Superior temporal gyrus (tissue), 1 donor: ENCODE data around the gene SNX33.
"Not testable (repeated sequence)": the region's sequence is repeated elsewhere in the genome, so short reads cannot be mapped to it uniquely, and the experiment has no call there.

Experiments
- DNase-seq: peaks from one replicate; pipeline ENCODE4 v3.0.0-alpha.2; 2016; ENCODE audit errors: extremely low spot score

The SNX33 gene

DNA sequence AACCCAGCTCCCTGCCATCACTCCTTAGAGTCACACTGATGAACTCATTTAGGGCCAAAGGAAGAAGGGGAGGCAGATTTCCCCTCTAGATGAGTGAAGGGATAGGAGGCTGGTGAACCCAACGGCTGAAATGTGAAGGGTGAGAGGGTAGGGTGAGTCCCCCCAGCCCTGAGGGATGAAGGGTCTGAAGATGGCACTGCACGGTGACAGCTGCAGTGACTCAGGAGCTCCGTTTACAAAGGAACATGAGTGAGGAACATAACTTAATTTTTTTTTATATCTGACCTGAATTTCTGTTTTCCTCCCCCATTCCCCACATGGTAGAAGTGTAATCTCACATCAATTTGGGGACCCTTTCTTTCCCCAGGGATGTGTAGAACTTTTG, 14.0 kb downstream of the SNX33 start:
- no peak for DNase-seq

DNA sequence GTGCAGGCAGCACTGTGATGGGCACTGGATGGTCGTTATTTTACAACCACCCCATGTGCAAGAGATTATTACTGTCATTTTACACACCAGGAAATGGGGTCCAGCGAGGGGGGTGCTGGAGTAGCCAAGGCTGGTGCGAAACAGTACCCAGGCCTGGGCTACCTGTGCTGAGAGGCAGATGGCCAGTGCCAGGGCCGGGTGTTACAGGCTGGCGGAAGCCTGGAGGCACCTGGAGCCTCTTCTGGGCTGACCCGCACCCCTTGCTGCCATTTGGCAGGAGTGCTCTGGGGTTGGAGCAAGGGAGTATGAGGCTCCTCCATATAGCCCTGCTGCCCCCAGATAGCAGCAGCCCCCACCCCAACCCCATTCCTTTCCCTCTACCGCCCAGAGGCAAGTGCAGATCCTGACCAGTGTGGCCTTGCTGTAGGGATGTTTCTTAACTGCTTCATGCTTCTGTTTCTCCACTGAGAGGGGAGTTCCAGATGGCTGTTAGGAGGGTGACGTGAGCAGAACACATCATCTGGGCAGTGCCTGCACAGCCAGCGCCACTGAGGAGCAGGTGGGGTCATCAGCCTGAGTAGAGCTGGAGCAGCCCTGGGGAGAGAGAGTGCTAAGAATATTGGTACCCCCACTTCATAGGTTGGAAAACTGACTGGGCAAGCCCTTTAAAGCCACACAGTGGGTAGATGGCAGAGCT, 15.3 kb downstream of the SNX33 start:
- no peak for DNase-seq

DNA sequence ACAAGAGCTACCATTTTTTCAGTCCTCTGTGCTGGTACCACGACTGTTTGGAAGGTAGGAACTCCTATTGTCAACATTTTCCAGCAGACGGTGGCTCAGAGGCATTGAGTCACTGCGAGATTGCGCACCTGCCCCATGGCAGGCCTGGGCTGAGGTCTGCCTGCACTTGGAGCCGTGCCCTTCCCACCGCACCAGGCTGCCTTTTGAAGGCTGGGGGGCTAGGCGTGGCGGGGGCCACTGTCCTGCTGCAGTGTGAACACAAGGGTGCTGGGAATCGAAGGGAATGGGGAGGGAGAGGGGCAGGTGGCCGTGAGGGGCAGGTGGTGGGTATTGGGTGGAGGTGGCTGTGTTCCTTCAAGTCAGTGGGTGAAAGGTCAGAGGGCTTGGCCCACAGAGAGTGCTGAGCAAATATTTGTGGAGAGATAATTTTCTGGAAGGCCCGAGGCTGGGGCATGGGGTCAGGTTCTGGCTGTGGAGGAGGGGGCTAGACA, 16.3 kb downstream of the SNX33 start:
- DNase-seq, result no peak

DNA sequence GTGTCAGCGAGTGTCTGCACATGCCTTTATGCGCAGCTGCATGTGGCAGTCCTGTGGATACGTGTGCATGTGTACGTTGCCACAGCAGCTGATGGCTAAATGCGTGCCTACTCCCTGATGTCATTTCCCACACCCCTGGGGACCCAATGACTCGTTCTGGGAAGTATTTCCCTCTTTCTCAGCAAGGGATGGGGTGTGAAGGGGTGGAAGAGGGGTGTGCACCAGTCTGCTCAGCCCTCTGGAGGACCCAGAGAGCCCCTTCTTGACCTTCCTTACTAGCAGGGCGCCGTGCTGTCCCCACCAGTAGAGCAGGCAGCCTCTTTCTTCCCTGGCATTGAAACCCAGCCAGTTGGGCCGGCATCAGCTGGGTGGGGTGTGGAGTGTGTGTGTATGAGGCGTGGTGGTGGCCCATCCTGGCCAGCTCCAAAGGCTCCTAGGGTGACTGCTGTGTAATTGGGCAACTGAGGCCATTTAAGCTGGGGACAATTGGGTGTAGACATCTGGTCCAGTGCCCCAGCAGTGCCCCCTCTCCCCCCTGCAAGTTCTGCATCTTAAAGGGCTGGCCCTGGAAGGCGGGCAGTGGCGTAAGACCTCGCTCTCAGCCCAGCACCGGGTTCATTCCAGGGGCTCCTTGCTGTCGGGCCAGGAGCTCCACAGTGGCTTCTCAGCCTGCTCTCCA, 19.2 kb downstream of the SNX33 start:
- DNase-seq, result no peak

DNA sequence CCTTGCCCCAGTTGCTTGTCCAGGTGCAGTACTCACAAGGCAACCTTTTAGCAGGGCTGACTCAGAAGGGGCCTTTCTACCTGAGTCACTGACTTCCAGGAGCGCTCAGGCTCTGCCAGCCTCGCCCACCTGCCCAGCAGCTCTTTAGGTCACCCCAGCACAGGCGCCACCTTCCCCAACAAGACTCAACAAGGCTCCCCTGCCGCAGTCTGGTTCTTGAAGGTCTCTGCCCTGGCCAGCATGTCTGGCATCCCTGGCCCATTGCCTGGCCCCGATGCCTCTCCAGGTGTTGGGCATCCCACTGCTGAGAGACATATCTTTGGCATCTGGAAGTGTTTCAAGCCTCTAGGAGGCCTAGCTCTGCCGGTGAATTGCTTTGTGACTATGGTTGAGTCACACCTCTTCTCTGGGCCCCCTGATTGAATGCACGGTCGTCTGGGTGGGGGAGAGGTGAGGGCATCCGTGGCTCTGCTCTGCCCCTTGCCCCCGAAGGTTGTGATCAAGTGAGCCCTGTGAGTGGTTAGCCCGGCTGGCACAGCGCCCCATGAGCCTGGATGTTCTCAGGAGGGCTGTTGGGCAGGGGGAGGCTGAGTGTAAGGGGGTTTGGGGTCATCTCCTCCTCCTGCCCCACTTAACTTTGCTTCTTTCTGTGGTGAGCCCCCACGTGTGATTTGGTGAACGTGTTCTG, 21.6 kb downstream of the SNX33 start:
- DNase-seq, result no peak

DNA sequence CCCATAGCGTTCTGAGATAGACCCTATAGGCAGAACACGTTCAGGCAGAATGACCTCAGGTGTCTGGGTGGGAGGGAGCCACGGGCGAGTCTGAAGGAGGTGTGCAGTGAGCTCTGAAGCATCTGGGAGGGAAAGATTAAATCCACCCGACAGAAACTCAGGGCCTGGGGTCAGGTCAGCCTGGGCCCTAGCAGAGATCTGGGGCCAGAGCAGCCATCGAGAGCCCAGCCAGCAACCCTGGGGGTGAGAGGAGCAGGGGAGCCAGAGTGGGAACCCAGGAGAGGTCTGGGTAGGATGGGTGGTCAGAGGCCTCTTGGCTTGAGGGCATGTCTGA, 22.1 kb downstream of the SNX33 start:
- no peak for DNase-seq

DNA sequence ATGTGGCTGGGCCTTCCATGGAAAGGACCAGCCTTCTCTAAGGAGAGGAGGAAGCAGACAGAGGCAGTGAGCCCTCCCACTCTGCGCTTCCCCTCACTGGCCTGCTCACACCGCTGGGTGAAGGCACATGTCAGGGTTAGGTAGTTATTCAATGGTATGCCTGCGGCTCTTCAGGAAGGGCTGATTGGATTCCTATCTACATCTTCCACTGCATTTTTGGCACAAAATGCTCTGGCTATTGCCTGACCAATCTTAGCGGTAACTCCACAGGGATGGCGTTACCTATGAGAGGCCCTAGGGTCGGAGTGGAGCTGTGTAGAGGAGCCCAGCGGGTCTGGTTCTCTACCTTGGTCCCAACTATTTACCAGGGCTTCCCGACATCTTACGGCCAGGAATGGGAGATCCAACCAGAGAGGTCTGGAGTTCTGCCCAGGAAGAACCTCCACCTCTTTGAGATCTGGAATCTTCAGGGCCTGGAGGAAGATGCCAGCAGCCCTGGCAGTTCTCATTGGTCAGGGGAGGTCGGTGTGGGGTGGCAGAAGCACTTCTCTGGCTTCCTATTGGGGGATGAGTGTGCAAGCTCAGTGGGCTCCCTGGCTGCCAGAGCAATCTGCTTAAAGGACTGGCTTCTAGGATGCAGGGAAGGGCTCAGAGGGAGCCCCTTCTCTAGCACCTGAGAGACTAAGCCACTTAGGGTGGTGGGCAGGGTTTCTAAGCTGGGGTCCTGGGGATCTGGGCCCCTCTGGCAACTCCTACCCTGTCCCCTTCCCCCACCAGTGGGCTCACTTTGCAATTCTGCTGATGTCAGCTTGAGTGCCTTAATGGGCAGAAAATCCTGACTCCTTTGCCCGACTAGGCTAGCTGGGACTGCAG, 24.3 kb downstream of the SNX33 start:
- no peak for DNase-seq

DNA sequence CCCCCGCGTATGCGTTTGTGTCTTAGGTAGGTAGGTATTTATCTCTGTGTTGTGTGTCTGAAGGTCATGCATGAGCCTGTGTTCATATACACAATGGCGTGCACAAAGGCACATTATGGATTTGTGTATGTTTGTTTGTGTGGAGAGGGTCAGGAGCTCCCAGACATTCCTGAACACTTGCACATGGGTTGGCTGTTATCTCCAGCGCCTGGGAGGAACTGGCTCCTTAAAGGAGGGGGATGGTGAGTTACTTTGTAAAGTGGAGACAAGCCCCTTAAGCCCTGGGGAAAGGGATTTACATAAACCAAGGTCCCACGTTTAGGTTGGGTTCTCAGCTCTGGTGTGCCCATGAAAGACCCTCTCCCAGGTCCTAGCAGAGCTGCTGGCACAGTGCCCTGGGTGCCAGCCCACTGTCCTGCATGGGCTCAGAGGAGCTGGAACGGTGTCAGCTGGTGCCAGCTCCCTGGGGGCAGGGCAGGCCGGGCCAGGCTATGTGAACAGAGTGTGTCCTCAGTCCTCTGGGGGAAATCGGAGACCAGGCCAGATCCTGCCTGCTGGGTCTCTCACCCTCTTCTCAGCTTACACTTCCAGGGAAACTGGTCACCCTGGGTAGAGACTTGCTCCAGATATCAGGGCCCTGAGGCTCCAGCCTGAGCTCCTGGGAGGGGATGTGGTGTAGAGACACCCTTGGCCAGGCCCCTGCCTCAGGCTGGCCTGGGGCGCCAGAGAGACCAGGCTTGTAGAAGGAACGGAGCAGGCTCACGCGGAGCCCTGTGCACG, 25.1 kb downstream of the SNX33 start:
- no peak for DNase-seq

DNA sequence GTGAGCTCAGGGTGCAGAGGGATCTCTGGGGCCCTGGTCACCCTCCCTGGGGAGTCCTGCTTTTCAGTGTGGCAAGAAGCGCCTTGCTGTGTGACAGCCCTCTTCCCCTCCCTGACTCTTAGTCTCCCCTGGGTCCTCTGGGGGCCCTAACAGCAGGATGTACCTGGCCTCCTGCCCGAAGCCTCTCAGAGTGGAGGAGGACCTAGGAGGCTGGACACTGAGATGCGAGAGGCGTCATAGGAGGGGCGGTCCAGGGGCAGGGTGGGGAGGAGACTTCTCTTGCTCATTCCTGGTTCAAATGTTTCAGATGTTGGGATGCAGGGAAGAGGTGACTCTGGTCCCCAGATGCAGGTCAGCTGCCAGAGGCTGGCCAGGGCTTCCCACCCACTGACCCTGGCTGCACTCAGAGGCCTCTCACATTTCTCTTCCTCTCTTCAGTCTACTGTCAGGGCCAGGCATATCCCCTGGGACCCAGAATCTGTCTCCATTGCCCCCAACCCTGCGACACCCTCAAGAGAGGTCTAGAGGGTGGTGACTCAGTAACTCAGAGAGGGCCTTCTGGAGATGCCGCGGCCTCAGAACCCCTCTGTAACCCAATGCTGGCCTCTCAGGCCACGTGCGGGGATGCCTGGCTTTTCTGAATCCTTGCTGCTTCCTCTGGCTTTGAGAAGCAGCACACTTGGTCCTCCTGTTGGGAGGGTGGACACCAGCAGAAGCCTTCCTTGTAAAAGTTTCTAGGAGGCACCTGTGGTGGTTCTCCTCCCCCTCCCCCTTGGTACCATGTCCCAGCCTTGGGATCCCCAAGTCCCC, 25.9 kb downstream of the SNX33 start:
- DNase-seq, result no peak

DNA sequence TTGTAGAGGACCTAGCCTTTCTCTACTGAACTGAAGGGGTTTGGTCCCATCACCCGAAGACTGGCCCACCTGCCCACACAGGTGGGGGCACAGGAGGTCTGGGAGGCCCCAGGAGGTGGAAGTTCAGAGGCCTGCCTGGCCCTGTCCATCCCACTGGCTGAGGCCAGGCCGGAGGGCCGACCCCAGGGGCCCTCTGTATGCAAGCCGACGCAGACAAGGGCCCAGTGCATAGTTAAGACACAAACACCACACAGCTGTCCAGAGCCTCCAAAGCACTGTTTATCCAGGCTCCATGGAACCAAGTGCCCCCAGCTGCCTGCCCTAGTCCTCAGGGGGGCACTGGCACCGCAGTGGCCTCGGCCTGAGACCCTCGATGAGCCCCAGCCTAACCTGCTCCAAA, 26.7 kb downstream of the SNX33 start:
- DNase-seq, result no peak

DNA sequence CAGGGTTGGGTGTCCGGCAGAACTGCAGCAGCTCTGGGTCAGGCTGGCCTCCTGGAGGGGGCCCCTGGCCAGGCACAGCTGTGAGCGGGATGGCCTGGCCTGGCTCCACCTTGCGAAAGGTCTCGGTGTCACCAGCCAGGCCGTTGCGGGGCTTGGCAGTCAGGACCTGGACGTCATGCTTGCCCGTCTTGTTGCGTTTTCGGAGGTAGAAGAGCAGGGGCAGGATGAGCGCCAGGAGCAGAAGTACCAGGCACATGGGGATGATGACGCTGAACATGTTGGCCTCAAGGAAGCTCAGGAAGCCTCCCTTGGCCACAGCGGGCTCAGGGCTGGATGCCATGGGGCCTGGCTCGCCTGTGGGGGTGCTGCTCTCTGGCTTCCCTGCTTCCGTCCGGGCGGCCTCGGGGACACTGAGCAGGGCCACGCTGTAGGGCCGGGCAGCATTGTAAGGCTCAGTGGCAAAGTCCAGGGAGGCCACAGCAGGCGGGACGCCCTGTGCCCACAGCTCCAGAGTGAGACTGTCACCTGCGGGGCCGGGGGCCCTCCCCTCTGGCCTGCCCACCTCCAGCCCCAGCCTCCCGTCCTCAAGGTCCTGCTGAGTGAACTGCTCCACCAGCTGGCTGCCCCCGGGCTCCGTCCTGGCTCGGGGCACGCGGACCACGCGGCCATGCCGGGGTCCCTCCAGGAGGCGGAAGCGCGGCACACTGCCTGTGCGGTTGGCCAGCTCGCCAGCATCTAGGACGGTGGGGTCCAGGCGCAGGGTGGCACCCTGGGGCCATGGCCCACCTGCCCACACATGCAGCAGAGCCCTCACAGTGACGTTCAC, 28.1 kb downstream of the SNX33 start:
- DNase-seq, result no peak

DNA sequence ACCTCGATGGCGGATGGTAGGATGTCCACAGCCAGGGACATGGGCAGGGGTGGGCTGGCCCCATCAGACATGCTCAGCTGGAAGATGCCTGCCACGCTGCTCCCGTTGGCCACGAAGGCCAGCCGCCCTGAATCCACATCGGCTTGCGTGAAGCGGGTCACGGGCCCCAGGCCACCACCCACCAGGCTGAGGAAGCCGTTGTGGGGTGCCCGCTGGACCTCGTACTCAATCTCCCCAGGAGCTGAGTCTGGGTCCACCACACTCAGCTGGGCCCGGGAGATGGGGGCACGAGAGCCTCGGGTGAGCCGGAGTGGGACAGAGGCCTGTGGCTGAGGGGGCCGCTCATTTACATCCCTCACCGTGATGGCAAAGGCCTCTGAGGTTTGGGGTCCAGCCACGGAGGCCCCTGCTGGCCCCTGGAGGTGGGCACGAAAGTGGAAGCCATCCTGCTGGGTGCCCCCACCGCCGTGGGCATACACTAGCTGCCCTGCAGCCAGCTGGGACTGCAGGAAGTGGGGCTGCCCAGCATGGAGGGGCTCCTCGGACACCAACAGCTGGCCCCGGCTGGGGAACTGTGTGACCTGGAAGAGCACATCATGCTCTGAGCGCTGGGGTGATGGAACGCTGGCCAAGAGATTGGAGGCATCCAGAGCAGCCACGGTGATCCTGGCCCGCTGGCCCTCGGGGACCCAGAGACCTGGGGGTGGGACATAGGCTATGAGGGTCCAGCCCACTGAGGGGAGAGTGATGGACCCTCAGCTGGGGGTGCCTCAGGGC, 29.2 kb downstream of the SNX33 start:
- no peak for DNase-seq

DNA sequence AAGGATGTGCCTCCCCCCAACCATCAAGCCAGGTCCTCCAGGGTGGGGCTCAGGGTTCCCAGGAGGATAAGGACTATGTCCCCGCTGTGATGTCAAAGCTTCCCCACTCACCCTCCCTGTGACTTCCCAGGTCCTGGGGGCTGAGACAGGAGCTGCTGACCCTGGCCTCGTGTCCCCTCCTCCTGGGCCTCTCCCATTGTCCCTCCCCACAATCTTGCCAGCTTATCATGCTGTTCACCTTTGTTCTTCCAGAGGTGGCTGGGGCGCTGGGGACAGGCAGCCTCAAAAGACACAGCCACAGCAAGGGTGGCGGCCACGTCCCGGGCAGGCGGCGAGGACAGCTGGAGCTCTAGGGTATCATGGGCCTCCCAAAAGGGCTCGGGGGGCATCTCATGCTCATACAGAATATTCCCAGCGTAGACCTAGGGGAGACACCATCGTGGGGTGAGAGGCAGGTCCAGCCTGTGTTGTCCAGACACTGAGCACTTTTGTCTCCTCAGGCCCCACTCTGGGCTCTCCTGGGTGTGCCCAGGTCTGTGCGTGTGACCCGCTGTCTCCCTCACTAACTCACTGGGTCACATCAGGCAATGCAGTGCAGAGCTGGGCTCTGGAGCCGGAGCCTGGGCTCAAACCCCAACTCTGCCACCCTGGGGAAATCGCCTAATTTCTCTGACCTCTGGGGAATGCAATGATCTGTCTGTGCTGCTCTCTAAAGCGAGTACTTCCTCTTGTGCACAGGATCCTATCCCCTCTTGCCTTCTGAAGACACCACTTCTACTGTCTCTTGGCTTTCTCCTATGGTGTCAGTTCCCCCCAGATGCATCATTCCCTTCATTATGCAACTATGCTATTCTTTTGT, 30.0 kb downstream of the SNX33 start:
- DNase-seq, result no peak

DNA sequence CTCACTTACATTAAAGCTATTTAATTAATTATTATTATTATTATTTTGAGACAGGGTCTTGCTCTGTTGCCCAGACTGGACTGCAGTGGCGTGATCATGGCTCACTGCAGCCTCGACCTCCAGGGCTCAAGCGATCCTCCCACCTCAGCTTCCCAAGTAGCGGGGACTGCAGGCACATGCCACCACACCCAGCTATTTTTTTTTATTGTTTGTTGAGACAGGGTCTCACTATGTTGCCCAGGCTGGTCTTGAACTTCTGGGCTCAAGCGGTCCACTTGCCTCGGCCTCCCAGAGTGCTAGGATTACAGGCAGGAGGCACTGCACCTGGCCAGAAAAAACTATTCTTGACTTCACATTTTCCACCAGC, 30.6 kb downstream of the SNX33 start:
- DNase-seq, result not testable (repeated sequence)

DNA sequence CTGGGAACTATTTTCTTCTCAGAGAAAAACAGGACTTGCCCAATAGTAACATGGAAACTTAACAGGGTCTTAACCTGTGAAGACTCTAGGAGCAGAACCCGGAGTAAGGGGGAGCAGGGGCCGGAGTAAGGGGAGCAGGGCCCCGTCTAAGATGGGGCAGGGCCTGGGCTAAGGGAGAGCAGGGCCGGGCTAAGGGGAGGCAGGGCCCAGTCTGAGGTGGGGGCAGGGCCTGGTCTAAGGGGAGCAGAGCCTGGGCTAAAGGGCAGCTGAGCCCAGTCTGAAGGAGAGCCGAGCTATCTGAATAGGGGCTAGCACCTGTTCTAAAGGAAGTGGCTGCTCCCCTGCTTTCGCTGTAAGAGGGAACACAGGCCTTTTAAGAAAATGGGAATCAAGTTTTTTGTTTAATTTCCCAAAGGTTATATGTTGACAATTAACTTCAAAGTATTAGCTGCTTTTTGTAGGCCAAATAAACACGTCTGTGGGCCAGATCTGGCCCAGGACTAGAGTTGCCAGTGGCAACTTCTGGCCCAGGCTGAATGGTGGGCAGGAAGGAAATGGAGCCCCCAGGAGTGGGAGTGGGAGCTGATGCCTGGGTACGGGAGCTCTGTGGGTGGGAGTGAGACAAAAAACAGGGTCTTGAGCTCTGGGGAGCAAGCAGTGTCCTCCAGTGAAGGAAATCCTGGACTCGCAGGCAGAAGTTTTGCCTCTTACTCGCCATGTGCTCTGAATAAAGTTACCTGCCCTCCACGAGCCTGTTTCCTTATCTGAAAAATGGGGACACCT, 32.5 kb downstream of the SNX33 start:
- no peak for DNase-seq

DNA sequence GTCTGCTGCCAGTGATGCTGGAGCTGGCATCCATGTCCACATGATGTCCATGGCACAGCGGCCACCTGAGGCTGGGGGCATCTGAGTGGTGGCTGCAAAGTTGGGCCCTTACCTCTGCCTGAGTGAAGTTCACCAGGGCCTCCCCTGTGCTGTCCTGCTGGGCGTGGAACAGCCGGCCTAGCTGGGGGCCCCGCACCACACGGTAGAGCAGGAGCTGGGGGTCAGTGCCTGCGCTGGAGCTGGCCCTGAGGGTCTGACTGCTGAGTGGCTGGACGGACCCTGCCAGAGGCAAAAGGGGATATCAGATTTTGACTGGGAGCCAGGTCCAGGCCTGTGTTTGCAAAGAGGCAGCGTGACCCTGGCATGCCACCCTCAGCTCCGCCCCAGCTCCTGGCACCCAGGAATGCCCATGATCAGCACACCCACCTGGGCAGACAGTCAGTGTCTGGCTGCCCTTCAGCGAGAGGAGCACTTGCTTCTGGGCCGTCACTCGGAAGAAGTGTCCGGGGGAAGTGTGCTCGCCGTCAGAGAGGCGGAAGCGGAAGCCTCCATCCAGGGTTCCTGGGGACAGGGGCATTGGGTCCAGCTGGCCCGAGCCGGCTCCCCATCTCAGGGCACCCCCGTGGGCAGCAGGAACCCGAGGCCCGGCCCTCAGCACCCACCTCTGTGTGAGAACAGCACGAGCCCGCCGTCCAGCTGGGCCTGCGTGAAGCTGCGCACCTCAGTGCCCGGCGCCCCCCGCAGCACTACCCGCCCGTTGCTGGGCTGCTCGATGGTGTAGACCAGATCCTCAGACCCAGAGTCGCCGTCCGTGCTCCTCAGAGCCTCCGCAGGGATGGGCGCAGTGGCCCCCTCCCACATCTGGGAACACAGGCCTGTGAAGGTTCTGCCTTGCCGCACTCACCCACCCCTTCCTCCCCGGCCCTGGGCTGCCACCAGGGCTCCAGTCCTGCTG, 34.7 kb downstream of the SNX33 start:
- DNase-seq, result no peak
